H1 (cell line): ENCODE data around the gene DEDD.

Experiments
- CEBPB ChIP-seq: IDR thresholded peaks from 2 replicates; pipeline ENCODE4 v1.6.1; 2012; ENCODE audit warnings: low read depth, low read length
- EZH2 ChIP-seq: fragments of 200-600 bp; sonication (generic); IDR thresholded peaks from 2 replicates; pipeline ENCODE4 v1.7.1; 2012; ENCODE audit warnings: low read depth, mild to moderate bottlenecking, moderate library complexity, low read length, inconsistent platforms; ENCODE audit not compliant: severe bottlenecking
- HDAC2 ChIP-seq, 2 experiments: fragments of 300-600 bp in 1 of 2; sonication (generic) in 1 of 2; IDR thresholded peaks; 2 replicates each; pipeline ENCODE4 v1.6.1; 2011 to 2012; ENCODE audit warnings: low read depth in 2 of 2, low read length in 2 of 2, mild to moderate bottlenecking in 2 of 2, moderate library complexity in 2 of 2, borderline replicate concordance in 1 of 2, inconsistent platforms in 1 of 2
- KDM1A ChIP-seq: fragments of 200-600, 300-600 bp; sonication (generic); IDR thresholded peaks from 2 replicates; pipeline ENCODE4 v1.7.1; 2016; ENCODE audit warnings: mild to moderate bottlenecking, low read length, borderline replicate concordance
- KDM4A ChIP-seq: IDR thresholded peaks from one replicate; pipeline ENCODE4 v1.7.1; 2012; ENCODE audit warnings: low read depth, mild to moderate bottlenecking, moderate library complexity, low read length, inconsistent platforms; ENCODE audit not compliant: severe bottlenecking
- POLR2A ChIP-seq, 2 experiments: IDR thresholded peaks; 1 replicate in 1 of 2; 2 replicates in 1 of 2; pipeline ENCODE4 v1.6.1; 2011; ENCODE audit warnings: low read depth in 2 of 2, low read length in 2 of 2, mild to moderate bottlenecking in 2 of 2; ENCODE audit errors: control extremely low read depth in 1 of 2
- POLR2AphosphoS5 ChIP-seq: IDR thresholded peaks from 2 replicates; pipeline ENCODE4 v1.6.1; 2011; ENCODE audit warnings: low read depth, low read length
- TF ChIP-seq, protein P1 (sequence below), 3 experiments: IDR thresholded peaks; 1 replicate in 2 of 3; 2 replicates in 1 of 3; pipeline versions ENCODE4 v1.5.1 to v1.6.1; 2011; ENCODE audit warnings: low read length in 3 of 3, mild to moderate bottlenecking in 3 of 3, inconsistent platforms in 2 of 3, low read depth in 1 of 3, moderate library complexity in 1 of 3; ENCODE audit not compliant: insufficient read depth in 1 of 3; ENCODE audit errors: control extremely low read depth in 1 of 3

DNA sequence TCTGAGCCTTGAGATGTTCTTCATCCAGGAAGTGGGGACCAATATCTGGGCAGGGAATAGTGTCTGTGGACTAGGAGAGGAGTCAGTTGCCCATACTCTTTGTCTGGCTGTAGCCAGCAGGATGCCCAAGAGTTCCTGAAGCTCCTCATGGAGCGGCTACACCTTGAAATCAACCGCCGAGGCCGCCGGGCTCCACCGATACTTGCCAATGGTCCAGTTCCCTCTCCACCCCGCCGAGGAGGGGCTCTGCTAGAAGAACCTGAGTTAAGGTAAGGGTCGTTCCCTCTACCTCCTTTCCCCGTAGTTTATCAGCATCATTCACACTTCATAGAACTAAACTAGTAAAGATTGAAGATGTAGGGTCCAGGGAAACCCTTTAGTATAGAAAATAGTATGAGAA, 30.3 kb upstream of the DEDD start:
- TF ChIP-seq KDM1A: no peak
- TF ChIP-seq KDM4A: no peak
- no peak for TF ChIP-seq POLR2A (IDR thresholded peaks at IDR 0.05; ENCODE audit: control extremely low read depth in 1 of 2, low read depth in 2 of 2, low read length in 2 of 2)
- TF ChIP-seq, protein P1, sequence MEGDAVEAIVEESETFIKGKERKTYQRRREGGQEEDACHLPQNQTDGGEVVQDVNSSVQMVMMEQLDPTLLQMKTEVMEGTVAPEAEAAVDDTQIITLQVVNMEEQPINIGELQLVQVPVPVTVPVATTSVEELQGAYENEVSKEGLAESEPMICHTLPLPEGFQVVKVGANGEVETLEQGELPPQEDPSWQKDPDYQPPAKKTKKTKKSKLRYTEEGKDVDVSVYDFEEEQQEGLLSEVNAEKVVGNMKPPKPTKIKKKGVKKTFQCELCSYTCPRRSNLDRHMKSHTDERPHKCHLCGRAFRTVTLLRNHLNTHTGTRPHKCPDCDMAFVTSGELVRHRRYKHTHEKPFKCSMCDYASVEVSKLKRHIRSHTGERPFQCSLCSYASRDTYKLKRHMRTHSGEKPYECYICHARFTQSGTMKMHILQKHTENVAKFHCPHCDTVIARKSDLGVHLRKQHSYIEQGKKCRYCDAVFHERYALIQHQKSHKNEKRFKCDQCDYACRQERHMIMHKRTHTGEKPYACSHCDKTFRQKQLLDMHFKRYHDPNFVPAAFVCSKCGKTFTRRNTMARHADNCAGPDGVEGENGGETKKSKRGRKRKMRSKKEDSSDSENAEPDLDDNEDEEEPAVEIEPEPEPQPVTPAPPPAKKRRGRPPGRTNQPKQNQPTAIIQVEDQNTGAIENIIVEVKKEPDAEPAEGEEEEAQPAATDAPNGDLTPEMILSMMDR (IDR thresholded peaks at IDR 0.05; ENCODE audit: control extremely low read depth in 1 of 3, insufficient read depth in 1 of 3, low read depth in 1 of 3, low read length in 3 of 3): no peak
- TF ChIP-seq POLR2AphosphoS5: no peak
- no peak for TF ChIP-seq CEBPB
- TF ChIP-seq EZH2: no peak
- no peak for TF ChIP-seq HDAC2 (IDR thresholded peaks at IDR 0.05; ENCODE audit: borderline replicate concordance in 1 of 2, low read depth in 2 of 2, low read length in 2 of 2)
